Adrenal gland (tissue), 5 donors: ENCODE measurements around the gene ERCC6L.

Experiments used
- POLR2A ChIP-seq, 2 donors: fragments of 450-650 bp; IDR thresholded peaks; one replicate each; pipeline ENCODE4 v1.6.1; 2017; ENCODE audit warnings: antibody characterized with exemption in 2 of 2, mild to moderate bottlenecking in 2 of 2, moderate library complexity in 1 of 2
- TF ChIP-seq, protein P1 (sequence below), 6 experiments: fragments of 450-650 bp in 4 of 6; fragments of 200-600 bp in 2 of 6; sonication (generic) in 1 of 6; IDR thresholded peaks; 1 replicate in 5 of 6; 2 replicates in 1 of 6; pipeline versions ENCODE4 v1.5.1 to v1.8.0; 2016 to 2021; ENCODE audit warnings: antibody characterized with exemption in 6 of 6, mild to moderate bottlenecking in 2 of 6, moderate library complexity in 1 of 6
- donor health status: DM: no; HTN: no; CAD: no.

GRCh38 chrX:72253686-72254085, 14.9 kb upstream of the ERCC6L start:
- TF ChIP-seq POLR2A (IDR thresholded peaks at IDR 0.05), result no peak
- TF ChIP-seq, protein P1, sequence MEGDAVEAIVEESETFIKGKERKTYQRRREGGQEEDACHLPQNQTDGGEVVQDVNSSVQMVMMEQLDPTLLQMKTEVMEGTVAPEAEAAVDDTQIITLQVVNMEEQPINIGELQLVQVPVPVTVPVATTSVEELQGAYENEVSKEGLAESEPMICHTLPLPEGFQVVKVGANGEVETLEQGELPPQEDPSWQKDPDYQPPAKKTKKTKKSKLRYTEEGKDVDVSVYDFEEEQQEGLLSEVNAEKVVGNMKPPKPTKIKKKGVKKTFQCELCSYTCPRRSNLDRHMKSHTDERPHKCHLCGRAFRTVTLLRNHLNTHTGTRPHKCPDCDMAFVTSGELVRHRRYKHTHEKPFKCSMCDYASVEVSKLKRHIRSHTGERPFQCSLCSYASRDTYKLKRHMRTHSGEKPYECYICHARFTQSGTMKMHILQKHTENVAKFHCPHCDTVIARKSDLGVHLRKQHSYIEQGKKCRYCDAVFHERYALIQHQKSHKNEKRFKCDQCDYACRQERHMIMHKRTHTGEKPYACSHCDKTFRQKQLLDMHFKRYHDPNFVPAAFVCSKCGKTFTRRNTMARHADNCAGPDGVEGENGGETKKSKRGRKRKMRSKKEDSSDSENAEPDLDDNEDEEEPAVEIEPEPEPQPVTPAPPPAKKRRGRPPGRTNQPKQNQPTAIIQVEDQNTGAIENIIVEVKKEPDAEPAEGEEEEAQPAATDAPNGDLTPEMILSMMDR (IDR thresholded peaks at IDR 0.05), result no peak
